Lower leg skin (tissue), 4 donors: ENCODE data around the gene FAM210B. TPM values are rescaled to one million over a fixed set of nuclear protein-coding genes. Genes with fewer than 3 reads are reported as not detected.

Experiments
- DNase-seq, 2 donors: peaks; one replicate each; pipeline ENCODE4 v3.0.0-alpha.2; 2019; ENCODE audit warnings: low spot score in 2 of 2
- H3K4me3 ChIP-seq: fragments of 200-600 bp; sonication (generic); 2 replicates; pipeline ENCODE4 v1.5.1; 2017; ENCODE audit warnings: mild to moderate bottlenecking, low read depth; ENCODE audit not compliant: poor library complexity, severe bottlenecking
- CTCF ChIP-seq, 3 donors: fragments of 450-650 bp; IDR thresholded peaks; one replicate each; pipeline ENCODE4 v1.5.1; 2016; ENCODE audit warnings: antibody characterized with exemption in 3 of 3, mild to moderate bottlenecking in 3 of 3, moderate library complexity in 2 of 3
- POLR2A ChIP-seq, 2 donors: fragments of 450-650 bp; IDR thresholded peaks; one replicate each; pipeline ENCODE4 v1.6.1; 2016 to 2017; ENCODE audit warnings: antibody characterized with exemption in 2 of 2, mild to moderate bottlenecking in 1 of 2, moderate library complexity in 1 of 2
- WGBS, 2 donors: methylation state at CpG; one replicate each; pipeline ENCODE4 v1.1.5; 2018; 5-methylcytosine and 5-hydroxymethylcytosine counted together
- intact Hi-C: fragments of 100-400 bp; cut with DNase I; formaldehyde crosslinking; loops from one replicate; pipeline ENCODE4 v1.15.0; 2023; ENCODE audit warnings: low total_unique reads
- total RNA-seq, 4 donors: library from RNA; depleted of rRNA; stranded (reverse); fragments of >200 nt; gene quantifications; one replicate each; pipeline ENCODE4 v1.1.0, GENCODE V29; 2016

The FAM210B gene
- total RNA-seq, result 10 to 100 TPM; 39.4 to 81.3 (median 52.3) TPM

- DNase-seq, result peak; percentile 76 to 96
- 2% methylated on average over 16 to 27 of the region's 63 CpGs for WGBS, 2 donors
- peak within 1 kb of the TSS; percentile 86 for H3K4me3 ChIP-seq
- TF ChIP-seq POLR2A (IDR thresholded peaks at IDR 0.05) (no peak), CTCF (IDR thresholded peaks at IDR 0.05) (no peak)
- intact Hi-C loops, result no loop called here
Measured at GRCh38 chr20:56358600-56359211, at the start of gene FAM210B. FAM210B (plus strand) TSS chr20:56358974; CDS start chr20:56359006, 32 bp downstream.

GRCh38 chr20:56316051-56316450, 42.7 kb upstream of the FAM210B start:
- no peak overlapping the region for H3K4me3 ChIP-seq
- TF ChIP-seq CTCF (IDR thresholded peaks at IDR 0.05) (no peak), POLR2A (IDR thresholded peaks at IDR 0.05) (no peak)
- intact Hi-C loops, result no loop called here
- no peak for DNase-seq
- WGBS, 2 donors, result 77 to 79% methylated on average over 8 of the region's 8 CpGs

GRCh38 chr20:56316483-56316882, 42.3 kb upstream of the FAM210B start:
- intact Hi-C loops, result no loop called here
- WGBS, 2 donors, result 83 to 84% methylated on average over 3 of the region's 3 CpGs
- no peak for DNase-seq
- H3K4me3 ChIP-seq, result no peak overlapping the region
- no peak for TF ChIP-seq POLR2A (IDR thresholded peaks at IDR 0.05)

GRCh38 chr20:56322681-56323080, 36.1 kb upstream of the FAM210B start:
- TF ChIP-seq CTCF (IDR thresholded peaks at IDR 0.05), result no peak
- 39 to 43% methylated on average over 4 of the region's 4 CpGs for WGBS, 2 donors
- no peak for DNase-seq
- no peak overlapping the region for H3K4me3 ChIP-seq
- intact Hi-C loops, result no loop called here

- intact Hi-C loops, result no loop called here
- no peak for TF ChIP-seq CTCF (IDR thresholded peaks at IDR 0.05)
- TF ChIP-seq POLR2A (IDR thresholded peaks at IDR 0.05), result no peak
- 26 to 31% methylated on average over 2 of the region's 2 CpGs for WGBS, 2 donors
- H3K4me3 ChIP-seq, result no peak overlapping the region
- DNase-seq, result no peak
Measured at GRCh38 chr20:56323206-56323605, 35.6 kb upstream of the FAM210B start.

- WGBS, 2 donors, result 62 to 73% methylated on average over 6 of the region's 6 CpGs
- intact Hi-C loops, result no loop called here
- no peak for DNase-seq
- no peak overlapping the region for H3K4me3 ChIP-seq
- TF ChIP-seq POLR2A (IDR thresholded peaks at IDR 0.05) (no peak), CTCF (IDR thresholded peaks at IDR 0.05) (no peak)
Measured at GRCh38 chr20:56323656-56324055, 35.1 kb upstream of the FAM210B start.
